Muscle layer of colon (tissue), 2 donors: ENCODE results near the gene SP3.

ENCODE experiments used
- H3K27ac ChIP-seq: one replicate; pipeline ENCODE4 v1.7.0; 2013; ENCODE audit warnings: low read depth, mild to moderate bottlenecking, low read length, moderate library complexity
- H3K27me3 ChIP-seq, 2 donors: one replicate each; pipeline ENCODE4 v1.7.0; 2013; ENCODE audit warnings: low read length in 2 of 2, mild to moderate bottlenecking in 2 of 2; ENCODE audit not compliant: insufficient read depth in 2 of 2, control insufficient read depth in 1 of 2
- H3K36me3 ChIP-seq: one replicate; pipeline ENCODE4 v1.7.0; 2013; ENCODE audit warnings: mild to moderate bottlenecking, low read length; ENCODE audit not compliant: insufficient read depth
- H3K4me1 ChIP-seq: one replicate; pipeline ENCODE4 v1.7.0; 2013; ENCODE audit warnings: mild to moderate bottlenecking, low read length; ENCODE audit not compliant: insufficient read depth
- H3K4me3 ChIP-seq, 2 donors: one replicate each; pipeline ENCODE4 v1.7.0; 2013; ENCODE audit warnings: low read length in 2 of 2, low read depth in 1 of 2, mild to moderate bottlenecking in 1 of 2, moderate library complexity in 1 of 2
- H3K9ac ChIP-seq: one replicate; pipeline ENCODE4 v1.7.0; 2013; ENCODE audit warnings: low read length
- H3K9me3 ChIP-seq: one replicate; pipeline ENCODE4 v1.7.0; 2013; ENCODE audit warnings: mild to moderate bottlenecking, low read length
- donor health status: abdominal sarcoma.
- donor health status: Adenocarcinoma of cecum.

SP3 gene

GRCh38 chr2:174005801-174006419 is 40.7 kb upstream of the SP3 start:
- no peaks in the 10 kb centered on the region for H3K27me3 ChIP-seq
- no peak overlapping the region for H3K9ac ChIP-seq
- H3K9me3 ChIP-seq, result no peaks in the 10 kb centered on the region
- H3K4me3 ChIP-seq, result no peak overlapping the region
- peaks cover 14% of the 10 kb centered on the region for H3K4me1 ChIP-seq
- H3K36me3 ChIP-seq, result no peaks in the 10 kb centered on the region
- no peak overlapping the region for H3K27ac ChIP-seq

- no peak overlapping the region for H3K4me3 ChIP-seq
- H3K27ac ChIP-seq, result no peak overlapping the region
- no peaks in the 10 kb centered on the region for H3K36me3 ChIP-seq
- H3K9me3 ChIP-seq, result no peaks in the 10 kb centered on the region
- H3K9ac ChIP-seq, result no peak overlapping the region
- no peaks in the 10 kb centered on the region for H3K27me3 ChIP-seq
- H3K4me1 ChIP-seq, result peaks cover 13% of the 10 kb centered on the region
Observed at GRCh38 chr2:174004905-174005605, 39.9 kb upstream of the SP3 start.

- no peak overlapping the region for H3K4me3 ChIP-seq
- H3K9me3 ChIP-seq, result no peaks in the 10 kb centered on the region
- no peaks in the 10 kb centered on the region for H3K27me3 ChIP-seq
- no peak overlapping the region for H3K9ac ChIP-seq
- peaks cover 16% of the 10 kb centered on the region for H3K4me1 ChIP-seq
- H3K27ac ChIP-seq, result no peak overlapping the region
- no peaks in the 10 kb centered on the region for H3K36me3 ChIP-seq
Observed at GRCh38 chr2:174003720-174004695, 38.8 kb upstream of the SP3 start.

GRCh38 chr2:174002679-174003078 is 37.5 kb upstream of the SP3 start:
- H3K27ac ChIP-seq, result no peak overlapping the region

GRCh38 chr2:174001107-174001506 is 35.9 kb upstream of the SP3 start:
- Histone ChIP-seq H3K4me1 (peaks cover 43% of the 10 kb centered on the region), H3K9ac (no peak overlapping the region), H3K4me3 (no peak overlapping the region), H3K9me3 (no peaks in the 10 kb centered on the region), H3K27me3 (no peaks in the 10 kb centered on the region), H3K36me3 (no peaks in the 10 kb centered on the region), H3K27ac (no peak overlapping the region)

More at GRCh38 chr2:174002679-174003078, 37.5 kb upstream of the SP3 start:
- no peaks in the 10 kb centered on the region for H3K9me3 ChIP-seq
- no peak overlapping the region for H3K9ac ChIP-seq
- H3K36me3 ChIP-seq, result no peaks in the 10 kb centered on the region
- no peaks in the 10 kb centered on the region for H3K27me3 ChIP-seq
- H3K4me1 ChIP-seq, result peaks cover 29% of the 10 kb centered on the region
- no peak overlapping the region for H3K4me3 ChIP-seq

GRCh38 chr2:173999724-174000123 is 34.6 kb upstream of the SP3 start:
- H3K27ac ChIP-seq, result no peak overlapping the region

GRCh38 chr2:173999272-173999671 is 34.1 kb upstream of the SP3 start:
- Histone ChIP-seq H3K9me3 (no peaks in the 10 kb centered on the region), H3K4me3 (no peak overlapping the region), H3K27ac (peak overlapping the region; percentile 16), H3K4me1 (peaks cover 34% of the 10 kb centered on the region), H3K36me3 (no peaks in the 10 kb centered on the region), H3K27me3 (no peaks in the 10 kb centered on the region), H3K9ac (no peak overlapping the region)

More at GRCh38 chr2:173999724-174000123, 34.6 kb upstream of the SP3 start:
- H3K9me3 ChIP-seq, result no peaks in the 10 kb centered on the region
- H3K9ac ChIP-seq, result no peak overlapping the region
- H3K4me1 ChIP-seq, result peaks cover 35% of the 10 kb centered on the region
- no peak overlapping the region for H3K4me3 ChIP-seq
- no peaks in the 10 kb centered on the region for H3K36me3 ChIP-seq
- no peaks in the 10 kb centered on the region for H3K27me3 ChIP-seq

GRCh38 chr2:173998386-173998785 is 33.2 kb upstream of the SP3 start:
- peaks cover 34% of the 10 kb centered on the region for H3K4me1 ChIP-seq
- H3K27ac ChIP-seq, result peak overlapping the region; percentile 16
- H3K4me3 ChIP-seq, result no peak overlapping the region
- no peaks in the 10 kb centered on the region for H3K9me3 ChIP-seq
- no peaks in the 10 kb centered on the region for H3K27me3 ChIP-seq
- no peak overlapping the region for H3K9ac ChIP-seq
- no peaks in the 10 kb centered on the region for H3K36me3 ChIP-seq

GRCh38 chr2:173997753-173998152 is 32.6 kb upstream of the SP3 start:
- H3K9ac ChIP-seq, result no peak overlapping the region
- no peaks in the 10 kb centered on the region for H3K9me3 ChIP-seq
- H3K27me3 ChIP-seq, result no peaks in the 10 kb centered on the region
- no peak overlapping the region for H3K4me3 ChIP-seq
- H3K27ac ChIP-seq, result peak overlapping the region; percentile 16
- H3K36me3 ChIP-seq, result no peaks in the 10 kb centered on the region
- peaks cover 34% of the 10 kb centered on the region for H3K4me1 ChIP-seq

- Histone ChIP-seq H3K27me3 (no peaks in the 10 kb centered on the region), H3K4me1 (peaks cover 34% of the 10 kb centered on the region), H3K4me3 (no peak overlapping the region), H3K36me3 (no peaks in the 10 kb centered on the region), H3K27ac (peak overlapping the region; percentile 21), H3K9ac (no peak overlapping the region), H3K9me3 (no peaks in the 10 kb centered on the region)
Observed at GRCh38 chr2:173997269-173997668, 32.1 kb upstream of the SP3 start.

- no peak overlapping the region for H3K4me3 ChIP-seq
- no peaks in the 10 kb centered on the region for H3K27me3 ChIP-seq
- H3K27ac ChIP-seq, result peak overlapping the region; percentile 21
- no peak overlapping the region for H3K9ac ChIP-seq
- H3K9me3 ChIP-seq, result no peaks in the 10 kb centered on the region
- peaks cover 39% of the 10 kb centered on the region for H3K4me1 ChIP-seq
- no peaks in the 10 kb centered on the region for H3K36me3 ChIP-seq
Observed at GRCh38 chr2:173996766-173997165, 31.6 kb upstream of the SP3 start.
